BLaER1 treated with 17β-estradiol and CSF1 and Interleukin-3, amounts not matched to agents 10 nM and 100 nM (cell line): ENCODE measurements around the gene FHIT.

Experiments
- H3K27ac ChIP-seq, 11 experiments: shearing (Covaris generic); formaldehyde crosslinking; 2 replicates each; pipeline ENCODE4 v1.8.1; 2022
- H3K27me3 ChIP-seq, 11 experiments: shearing (Covaris generic); formaldehyde crosslinking; 2 replicates each; pipeline ENCODE4 v1.8.1; 2022
- H3K36me3 ChIP-seq, 11 experiments: shearing (Covaris generic); formaldehyde crosslinking; 2 replicates each; pipeline ENCODE4 v1.8.1; 2022
- H3K4me1 ChIP-seq, 10 experiments: shearing (Covaris generic); formaldehyde crosslinking; 2 replicates each; pipeline ENCODE4 v1.8.1; 2022
- H3K4me2 ChIP-seq, 11 experiments: shearing (Covaris generic); formaldehyde crosslinking; 2 replicates each; pipeline ENCODE4 v1.8.1; 2022
- H3K4me3 ChIP-seq, 10 experiments: shearing (Covaris generic); formaldehyde crosslinking; 2 replicates each; pipeline ENCODE4 v1.8.1; 2022
- H3K9ac ChIP-seq, 11 experiments: shearing (Covaris generic); formaldehyde crosslinking; 2 replicates each; pipeline ENCODE4 v1.8.1; 2022
- H3K9me3 ChIP-seq, 11 experiments: shearing (Covaris generic); formaldehyde crosslinking; replicated peaks in 1 of 11; 2 replicates each; pipeline ENCODE4 v1.8.1; 2022
- H4K20me1 ChIP-seq, 11 experiments: shearing (Covaris generic); formaldehyde crosslinking; 2 replicates each; pipeline ENCODE4 v1.8.1; 2022
- Cebpa-rat ChIP-seq, 11 experiments: shearing (Covaris generic); IDR thresholded peaks; 2 replicates each; pipeline ENCODE4 v1.8.1; 2022

The FHIT gene

GRCh38 chr3:60226912-60227311 lies 1024.3 kb downstream of the FHIT start:
- TF ChIP-seq Cebpa-rat (IDR thresholded peaks at IDR 0.05), result no peak

GRCh38 chr3:60225848-60226247 lies 1025.4 kb downstream of the FHIT start:
- Histone ChIP-seq H3K27ac (no peak overlapping the region), H3K9ac (no peak overlapping the region), H3K4me2 (peak overlapping the region in 5 of 11 experiments; percentile 22 to 36 (median 29); a peak in 5 of 22 replicates), H3K36me3 (no peaks in the 10 kb centered on the region), H3K9me3 (no peaks in the 10 kb centered on the region), H4K20me1 (no peaks in the 10 kb centered on the region), H3K4me3 (no peak overlapping the region), H3K27me3 (no peaks in the 10 kb centered on the region), H3K4me1 (peaks cover 0 to 21% (median 15%) of the 10 kb centered on the region in 10 experiments; a peak in 12 of 20 replicates)
- no peak for TF ChIP-seq Cebpa-rat (IDR thresholded peaks at IDR 0.05)

More at GRCh38 chr3:60226912-60227311, 1024.3 kb downstream of the FHIT start:
- no peaks in the 10 kb centered on the region for H3K27me3 ChIP-seq
- H3K4me2 ChIP-seq, result peak overlapping the region in 8 of 11 experiments; percentile 2 to 32 (median 22); a peak in 8 of 22 replicates
- no peaks in the 10 kb centered on the region for H3K9me3 ChIP-seq
- no peak overlapping the region for H3K4me3 ChIP-seq
- no peaks in the 10 kb centered on the region for H3K36me3 ChIP-seq
- H4K20me1 ChIP-seq, result no peaks in the 10 kb centered on the region
- no peak overlapping the region for H3K9ac ChIP-seq
- H3K4me1 ChIP-seq, result peaks cover 0 to 21% (median 15%) of the 10 kb centered on the region in 10 experiments; a peak in 12 of 20 replicates
- H3K27ac ChIP-seq, result no peak overlapping the region

- no peak overlapping the region for H3K4me3 ChIP-seq
- peaks cover 0 to 2% (median 2%) of the 10 kb centered on the region in 10 experiments; a peak in 9 of 20 replicates for H3K4me1 ChIP-seq
- H3K27me3 ChIP-seq, result no peaks in the 10 kb centered on the region
- no peak overlapping the region for H3K9ac ChIP-seq
- no peak overlapping the region for H3K4me2 ChIP-seq
- no peaks in the 10 kb centered on the region for H3K9me3 ChIP-seq
- no peak for TF ChIP-seq Cebpa-rat (IDR thresholded peaks at IDR 0.05)
- no peaks in the 10 kb centered on the region for H3K36me3 ChIP-seq
- no peaks in the 10 kb centered on the region for H4K20me1 ChIP-seq
- H3K27ac ChIP-seq, result no peak overlapping the region
Observed at GRCh38 chr3:60220768-60221167, 1030.5 kb downstream of the FHIT start.

- H3K9me3 ChIP-seq, result no peaks in the 10 kb centered on the region
- TF ChIP-seq Cebpa-rat (IDR thresholded peaks at IDR 0.05), result no peak
- no peak overlapping the region for H3K4me2 ChIP-seq
- no peaks in the 10 kb centered on the region for H4K20me1 ChIP-seq
- no peak overlapping the region for H3K4me3 ChIP-seq
- H3K36me3 ChIP-seq, result no peaks in the 10 kb centered on the region
- H3K9ac ChIP-seq, result no peak overlapping the region
- no peaks in the 10 kb centered on the region for H3K4me1 ChIP-seq
- no peak overlapping the region for H3K27ac ChIP-seq
- H3K27me3 ChIP-seq, result no peaks in the 10 kb centered on the region
Observed at GRCh38 chr3:60219501-60219900, 1031.8 kb downstream of the FHIT start.

GRCh38 chr3:60217156-60217911 lies 1033.9 kb downstream of the FHIT start:
- Histone ChIP-seq H3K4me1 (no peaks in the 10 kb centered on the region), H4K20me1 (no peaks in the 10 kb centered on the region), H3K4me3 (no peak overlapping the region), H3K36me3 (no peaks in the 10 kb centered on the region), H3K27ac (no peak overlapping the region), H3K4me2 (no peak overlapping the region), H3K9me3 (no peaks in the 10 kb centered on the region), H3K27me3 (no peaks in the 10 kb centered on the region), H3K9ac (no peak overlapping the region)
- no peak for TF ChIP-seq Cebpa-rat (IDR thresholded peaks at IDR 0.05)

GRCh38 chr3:60216462-60217075 lies 1034.7 kb downstream of the FHIT start:
- H3K27me3 ChIP-seq, result no peaks in the 10 kb centered on the region
- no peak overlapping the region for H3K27ac ChIP-seq
- no peaks in the 10 kb centered on the region for H4K20me1 ChIP-seq
- no peaks in the 10 kb centered on the region for H3K9me3 ChIP-seq
- H3K4me1 ChIP-seq, result no peaks in the 10 kb centered on the region
- no peak overlapping the region for H3K4me2 ChIP-seq
- no peak overlapping the region for H3K4me3 ChIP-seq
- H3K36me3 ChIP-seq, result no peaks in the 10 kb centered on the region
- no peak for TF ChIP-seq Cebpa-rat (IDR thresholded peaks at IDR 0.05)
- H3K9ac ChIP-seq, result no peak overlapping the region

- Histone ChIP-seq H3K9me3 (no peaks in the 10 kb centered on the region), H3K4me2 (no peak overlapping the region), H3K27me3 (no peaks in the 10 kb centered on the region), H3K27ac (no peak overlapping the region), H4K20me1 (no peaks in the 10 kb centered on the region), H3K4me1 (no peaks in the 10 kb centered on the region), H3K36me3 (no peaks in the 10 kb centered on the region), H3K9ac (no peak overlapping the region), H3K4me3 (no peak overlapping the region)
- TF ChIP-seq Cebpa-rat (IDR thresholded peaks at IDR 0.05), result no peak
Observed at GRCh38 chr3:60215946-60216345, 1035.3 kb downstream of the FHIT start.

- Histone ChIP-seq H3K27ac (no peak overlapping the region), H3K9ac (no peak overlapping the region), H3K4me2 (no peak overlapping the region), H3K9me3 (no peaks in the 10 kb centered on the region), H3K36me3 (no peaks in the 10 kb centered on the region), H3K4me3 (no peak overlapping the region), H4K20me1 (no peaks in the 10 kb centered on the region), H3K4me1 (no peaks in the 10 kb centered on the region), H3K27me3 (no peaks in the 10 kb centered on the region)
- no peak for TF ChIP-seq Cebpa-rat (IDR thresholded peaks at IDR 0.05)
Observed at GRCh38 chr3:60207905-60208304, 1043.3 kb downstream of the FHIT start.

- no peaks in the 10 kb centered on the region for H4K20me1 ChIP-seq
- no peaks in the 10 kb centered on the region for H3K9me3 ChIP-seq
- no peaks in the 10 kb centered on the region for H3K27me3 ChIP-seq
- no peaks in the 10 kb centered on the region for H3K36me3 ChIP-seq
- TF ChIP-seq Cebpa-rat (IDR thresholded peaks at IDR 0.05), result no peak
- no peak overlapping the region for H3K4me3 ChIP-seq
- H3K27ac ChIP-seq, result no peak overlapping the region
- no peak overlapping the region for H3K4me2 ChIP-seq
- no peak overlapping the region for H3K9ac ChIP-seq
- H3K4me1 ChIP-seq, result no peaks in the 10 kb centered on the region; a peak in 2 of 20 replicates
Observed at GRCh38 chr3:60206206-60206605, 1045.0 kb downstream of the FHIT start.
